H1 (cell line): Measurements from ENCODE around the gene MRPL33. TPM values are rescaled to one million over a fixed set of nuclear protein-coding genes. Genes with fewer than 3 reads are reported as not detected.

Experiments
- CTCF ChIA-PET: fragments of 300-600 bp; sonication (Branson Sonifier 250); formaldehyde crosslinking; loops from one replicate; lab custom pipeline; 2021; ENCODE audit not compliant: partially characterized antibody; lab: Charles Lee
- POLR2A ChIA-PET: fragments of 300-600 bp; sonication (Branson Sonifier 250); formaldehyde crosslinking; loops from one replicate; lab custom pipeline; 2021; ENCODE audit warnings: inconsistent platforms; ENCODE audit not compliant: partially characterized antibody; lab: Charles Lee
- DNase-seq, 2 experiments: peaks; one replicate each; pipeline versions ENCODE4 v3.0.0 to v3.0.0-alpha.2; 2010 to 2022; ENCODE audit warnings: low spot score in 2 of 2, low read depth in 1 of 2, mixed read lengths in 1 of 2
- FAIRE-seq: peaks from 2 replicates; lab custom pipeline; 2011; peaks lifted over from hg19 to GRCh38; lab: Jason Lieb, UNC
- H2AFZ ChIP-seq: 2 replicates; pipeline ENCODE4 v1.8.1; 2012; ENCODE audit warnings: low read length, inconsistent platforms
- H2AK5ac ChIP-seq: 2 replicates; pipeline ENCODE4 v1.6.1; 2013; ENCODE audit warnings: low read depth, low read length
- H2BK120ac ChIP-seq: replicated peaks from 2 replicates; pipeline ENCODE3; 2013; ENCODE audit warnings: low read depth, low read length, inconsistent platforms
- H2BK12ac ChIP-seq: 2 replicates; pipeline ENCODE4 v1.6.1; 2013; ENCODE audit warnings: low read depth, low read length
- H2BK15ac ChIP-seq: 2 replicates; pipeline ENCODE4 v1.6.1; 2013; ENCODE audit warnings: low read length
- H2BK20ac ChIP-seq: 2 replicates; pipeline ENCODE4 v1.6.1; 2013; ENCODE audit warnings: low read length
- H2BK5ac ChIP-seq: 2 replicates; pipeline ENCODE4 v1.6.1; 2013; ENCODE audit warnings: low read depth, low read length
- H3K14ac ChIP-seq: 2 replicates; pipeline ENCODE4 v1.6.1; 2013; ENCODE audit warnings: inconsistent platforms; ENCODE audit not compliant: insufficient read length
- H3K18ac ChIP-seq: 2 replicates; pipeline ENCODE4 v1.6.1; 2013; ENCODE audit warnings: low read length; ENCODE audit errors: extremely low read depth
- H3K23ac ChIP-seq: 2 replicates; pipeline ENCODE4 v1.6.1; 2013; ENCODE audit warnings: inconsistent platforms; ENCODE audit not compliant: insufficient read length
- H3K23me2 ChIP-seq: 2 replicates; pipeline ENCODE4 v1.6.1; 2013; ENCODE audit warnings: low read depth, low read length
- H3K27ac ChIP-seq: 2 replicates; pipeline ENCODE4 v1.6.1; 2011; ENCODE audit warnings: low read depth, low read length, inconsistent platforms
- H3K27me3 ChIP-seq, 4 experiments: replicated peaks in 1 of 4; 1 replicate in 1 of 4; 2 replicates in 3 of 4; pipeline versions ENCODE4 v1.6.1 to v1.8.1; 2011 to 2013; ENCODE audit warnings: low read length in 3 of 4, mild to moderate bottlenecking in 3 of 4, inconsistent platforms in 2 of 4, mixed read lengths in 2 of 4, moderate library complexity in 1 of 4; ENCODE audit not compliant: control insufficient read depth in 3 of 4, insufficient read depth in 3 of 4; ENCODE audit errors: extremely low read depth in 1 of 4
- H3K36me3 ChIP-seq, 4 experiments: 2 replicates each; pipeline versions ENCODE4 v1.6.1 to v1.8.1; 2011 to 2013; ENCODE audit warnings: mild to moderate bottlenecking in 4 of 4, low read length in 3 of 4, moderate library complexity in 2 of 4, control low read depth in 1 of 4, inconsistent platforms in 1 of 4; ENCODE audit not compliant: insufficient read depth in 4 of 4, control insufficient read depth in 2 of 4
- H3K4ac ChIP-seq: replicated peaks from 2 replicates; pipeline ENCODE3; 2013; ENCODE audit warnings: low read length, low read depth, mixed read lengths, inconsistent platforms; ENCODE audit not compliant: insufficient read length
- H3K4me1 ChIP-seq, 4 experiments: replicated peaks in 1 of 4; 1 replicate in 1 of 4; 2 replicates in 3 of 4; pipeline versions ENCODE4 v1.6.1 to v1.8.1; 2011 to 2013; ENCODE audit warnings: low read length in 3 of 4, inconsistent platforms in 2 of 4, mixed read lengths in 1 of 4; ENCODE audit not compliant: insufficient read depth in 4 of 4, control insufficient read depth in 3 of 4
- H3K4me2 ChIP-seq, 2 experiments: 2 replicates each; pipeline versions ENCODE4 v1.6.1 to v1.8.1; 2011 to 2013; ENCODE audit warnings: low read depth in 2 of 2, low read length in 2 of 2, control low read depth in 1 of 2, inconsistent platforms in 1 of 2, mild to moderate bottlenecking in 1 of 2; ENCODE audit not compliant: insufficient read depth in 1 of 2
- H3K4me3 ChIP-seq, 4 experiments: fragments of 200-600, 300-600 bp in 1 of 4; sonication (generic), shearing (Covaris generic), sonication (Bioruptor Twin) in 1 of 4; 2 replicates each; pipeline versions ENCODE4 v1.5.1 to v1.8.1; 2011 to 2016; ENCODE audit warnings: low read length in 4 of 4, low read depth in 3 of 4, control low read depth in 2 of 4, inconsistent platforms in 2 of 4, mild to moderate bottlenecking in 2 of 4, mixed read lengths in 1 of 4, moderate library complexity in 1 of 4; ENCODE audit not compliant: insufficient read depth in 2 of 4; ENCODE audit errors: extremely low read depth in 1 of 4
- H3K56ac ChIP-seq: replicated peaks from 2 replicates; pipeline ENCODE3; 2013; ENCODE audit warnings: low read depth, mild to moderate bottlenecking, mixed read lengths, low read length, inconsistent platforms; ENCODE audit not compliant: insufficient read length
- H3K79me1 ChIP-seq: 2 replicates; pipeline ENCODE4 v1.6.1; 2013; ENCODE audit warnings: low read depth, low read length, control low read depth
- H3K79me2 ChIP-seq, 2 experiments: 2 replicates each; pipeline versions ENCODE4 v1.6.1 to v1.8.1; 2012 to 2013; ENCODE audit warnings: low read length in 2 of 2, mild to moderate bottlenecking in 2 of 2, inconsistent platforms in 1 of 2; ENCODE audit not compliant: insufficient read depth in 2 of 2, control insufficient read depth in 1 of 2
- H3K9ac ChIP-seq, 4 experiments: replicated peaks in 1 of 4; 1 replicate in 1 of 4; 2 replicates in 3 of 4; pipeline versions ENCODE4 v1.6.1 to v1.8.1; 2011 to 2013; ENCODE audit warnings: low read depth in 3 of 4, low read length in 3 of 4, control low read depth in 2 of 4, mild to moderate bottlenecking in 2 of 4, moderate library complexity in 2 of 4, inconsistent platforms in 1 of 4; ENCODE audit errors: extremely low read depth in 1 of 4
- H3K9me3 ChIP-seq, 2 experiments: 2 replicates each; pipeline versions ENCODE4 v1.6.1 to v1.8.1; 2012 to 2013; ENCODE audit warnings: mild to moderate bottlenecking in 2 of 2, moderate library complexity in 2 of 2, control low read depth in 1 of 2, inconsistent platforms in 1 of 2, low read depth in 1 of 2, low read length in 1 of 2, mixed read lengths in 1 of 2; ENCODE audit not compliant: insufficient read depth in 2 of 2
- H4K20me1 ChIP-seq, 2 experiments: replicated peaks in 1 of 2; 2 replicates each; pipeline versions ENCODE3 to v1.8.1; 2011 to 2013; ENCODE audit warnings: inconsistent platforms in 2 of 2, low read length in 2 of 2, mild to moderate bottlenecking in 1 of 2; ENCODE audit not compliant: insufficient read depth in 2 of 2, control insufficient read depth in 1 of 2
- H4K5ac ChIP-seq: 2 replicates; pipeline ENCODE4 v1.6.1; 2013; ENCODE audit warnings: low read length, low read depth, mixed read lengths, inconsistent platforms; ENCODE audit not compliant: insufficient read length
- H4K8ac ChIP-seq: 2 replicates; pipeline ENCODE4 v1.8.0; 2013; ENCODE audit warnings: mild to moderate bottlenecking, moderate library complexity, low read length, inconsistent platforms; ENCODE audit not compliant: insufficient read depth; ENCODE audit errors: extremely low read depth
- H4K91ac ChIP-seq: replicated peaks from 2 replicates; pipeline ENCODE3; 2013; ENCODE audit warnings: low read length, mixed read lengths, inconsistent platforms; ENCODE audit not compliant: insufficient read length
- KDM1A ChIP-seq: fragments of 200-600, 300-600 bp; sonication (generic); IDR thresholded peaks from 2 replicates; pipeline ENCODE4 v1.7.1; 2016; ENCODE audit warnings: mild to moderate bottlenecking, low read length, borderline replicate concordance
- KDM5A ChIP-seq: fragments of 200-600 bp; IDR thresholded peaks from 2 replicates; pipeline ENCODE4 v1.7.1; 2012; ENCODE audit warnings: mild to moderate bottlenecking, low read length, inconsistent platforms, mixed read lengths
- WGBS, 2 experiments: shearing (Covaris generic) in 1 of 2; methylation state at CpG; one replicate each; pipeline versions ENCODE4 v1.1.6 to v1.1.7; 2013 to 2015; ENCODE audit warnings: low lambda C conversion rate in 2 of 2, mixed read lengths in 2 of 2, inconsistent platforms in 1 of 2, low coverage in 1 of 2, missing lambda C conversion rate in 1 of 2; ENCODE audit not compliant: insufficient replicate concordance in 2 of 2, insufficient coverage in 1 of 2, insufficient read length in 1 of 2; ENCODE audit errors: extremely low coverage in 1 of 2, missing lambda C conversion rate in 1 of 2; 5-methylcytosine and 5-hydroxymethylcytosine counted together
- polyA plus RNA-seq, 7 experiments: library from polyadenylated mRNA; depleted of rRNA in 3 of 7; stranded (reverse) in 5 of 7; unstranded in 2 of 7; fragments of >200 nt in 5 of 7; fragments of 200-250 nt in 2 of 7; gene quantifications; 1 replicate in 5 of 7; 2 replicates in 1 of 7; 4 replicates in 1 of 7; pipeline versions ENCODE4 v1.2.1 to v1.2.3, GENCODE V29; 2011 to 2013; ENCODE audit warnings: missing spikeins in 2 of 7, mixed read lengths in 2 of 7
- total RNA-seq: library from RNA; stranded (reverse); fragmentation: NEBNext Ultra II Directional; extraction: Animal tissue kit (Norgen Biotek cat#: 25700); gene quantifications from 2 replicates; pipeline ENCODE4 v1.2.1, GENCODE V29; 2021

Gene MRPL33
- total and polyA plus RNA-seq, 2 of the 8 experiments (the other 6 are each of a cell fraction or from before 2014, with no cell fraction given), result 24.3 to 62.9 TPM

- Histone ChIP-seq H2BK120ac (no peak overlapping the region), H3K14ac (no peak overlapping the region), H3K4me1 (no peaks in the 10 kb centered on the region; a peak in 1 of 7 replicates), H3K36me3 (no peaks in the 10 kb centered on the region), H3K23me2 (no peaks in the 10 kb centered on the region), H3K18ac (no peak overlapping the region), H4K20me1 (no peaks in the 10 kb centered on the region), H3K9ac (no peak overlapping the region), H2AFZ (no peak overlapping the region), H3K23ac (no peak overlapping the region), H3K4me3 (no peak overlapping the region), H4K8ac (no peak overlapping the region), H2AK5ac (no peak overlapping the region), H2BK12ac (no peak overlapping the region), H3K27me3 (no peaks in the 10 kb centered on the region), H3K27ac (no peak overlapping the region), H3K4me2 (no peak overlapping the region), H2BK20ac (no peak overlapping the region), H3K4ac (no peak overlapping the region), H3K79me2 (no peaks in the 10 kb centered on the region), H2BK5ac (no peak overlapping the region), H2BK15ac (no peak overlapping the region), H4K91ac (no peak overlapping the region), H3K79me1 (no peaks in the 10 kb centered on the region), H3K9me3 (peaks cover 2 to 8% of the 10 kb centered on the region in 2 experiments; a peak in 1 of 4 replicates), H4K5ac (no peak overlapping the region), H3K56ac (no peak overlapping the region)
- ChIA-PET CTCF (no interaction called here), POLR2A (no interaction called here)
- 0 out of 2 replicates have a peak, but pooled peaks have one; percentile 51 for TF ChIP-seq KDM1A
- TF ChIP-seq KDM5A, result no peak
- DNase-seq (no peak), FAIRE-seq (no peak)
- 95% methylated on average over 1 of the region's 1 CpG; no CpG with 5 or more reads in 1 of the 2 experiments for WGBS, 2 experiments
These were observed 52.9 kb downstream of the MRPL33 start for GRCh38 chr2:27824401-27824800.
